DMS79 (cell line): ENCODE results near the gene LRP1-AS.

Experiments
- DNase-seq: peaks from one replicate; lab custom pipeline; 2025; lab: John Stamatoyannopoulos, UW

The LRP1-AS gene

GRCh38 chr12:57146961-57147944 is at the start of gene LRP1-AS:
Gene LRP1-AS, minus strand, starts transcription at chr12:57147619.
- DNase-seq = no peak

GRCh38 chr12:57196956-57197355 is 49.5 kb upstream of the LRP1-AS start:
- no peak for DNase-seq

- DNase-seq = no peak
Observed at GRCh38 chr12:57196439-57196838, 49.0 kb upstream of the LRP1-AS start.

GRCh38 chr12:57195611-57196371 is 48.4 kb upstream of the LRP1-AS start:
- DNase-seq = no peak

- no peak for DNase-seq
Observed at GRCh38 chr12:57195186-57195585, 47.8 kb upstream of the LRP1-AS start.

- no peak for DNase-seq
Observed at GRCh38 chr12:57194253-57194652, 46.8 kb upstream of the LRP1-AS start.

GRCh38 chr12:57193706-57194245 is 46.4 kb upstream of the LRP1-AS start:
- DNase-seq = no peak

- DNase-seq = no peak
Observed at GRCh38 chr12:57192920-57193319, 45.5 kb upstream of the LRP1-AS start.

- DNase-seq = no peak
Observed at GRCh38 chr12:57191410-57191809, 44.0 kb upstream of the LRP1-AS start.

- DNase-seq = no peak
Observed at GRCh38 chr12:57190821-57191220, 43.4 kb upstream of the LRP1-AS start.

GRCh38 chr12:57190037-57190436 is 42.6 kb upstream of the LRP1-AS start:
- DNase-seq = peak; percentile 58

GRCh38 chr12:57188090-57188425 is 40.6 kb upstream of the LRP1-AS start:
- no peak for DNase-seq

GRCh38 chr12:57187222-57188089 is 40.0 kb upstream of the LRP1-AS start:
- no peak for DNase-seq

GRCh38 chr12:57185906-57186508 is 38.6 kb upstream of the LRP1-AS start:
- DNase-seq = no peak

- DNase-seq = no peak
Observed at GRCh38 chr12:57185403-57185802, 38.0 kb upstream of the LRP1-AS start.

GRCh38 chr12:57183939-57184725 is 36.7 kb upstream of the LRP1-AS start:
- DNase-seq = no peak

GRCh38 chr12:57182918-57183575 is 35.6 kb upstream of the LRP1-AS start:
- no peak for DNase-seq

- DNase-seq = no peak
Observed at GRCh38 chr12:57181561-57182155, 34.2 kb upstream of the LRP1-AS start.

GRCh38 chr12:57181072-57181471 is 33.7 kb upstream of the LRP1-AS start:
- DNase-seq = no peak
